CD4-positive, alpha-beta memory T cell (primary cell): ENCODE measurements around the gene TMEM131. TPM values are rescaled to one million over a fixed set of nuclear protein-coding genes. Genes with fewer than 3 reads are reported as not detected.
"Not testable (repeated sequence)": the region's sequence is repeated elsewhere in the genome, so short reads cannot be mapped to it uniquely, and the experiment has no call there.

Experiments used
- CTCF ChIA-PET: fragments of 350-600 bp; sonication (Branson Sonifier 250); formaldehyde crosslinking; loops from one replicate; lab custom pipeline; 2021; ENCODE audit warnings: inconsistent platforms; ENCODE audit not compliant: partially characterized antibody; lab: Charles Lee
- POLR2A ChIA-PET: fragments of 350-600 bp; sonication (Branson Sonifier 250); formaldehyde crosslinking; loops from one replicate; lab custom pipeline; 2021; ENCODE audit not compliant: partially characterized antibody; lab: Charles Lee
- DNase-seq, 5 donors: peaks; one replicate each; pipeline versions ENCODE4 v3.0.0 to v3.0.0-alpha.2; 2020 to 2022; ENCODE audit warnings: mixed read lengths in 1 of 5
- H3K27ac ChIP-seq: one replicate; pipeline ENCODE4 v1.7.0; 2013; ENCODE audit warnings: low read depth, low read length
- H3K27me3 ChIP-seq: 2 replicates; pipeline ENCODE4 v1.7.0; 2013; ENCODE audit warnings: mild to moderate bottlenecking, low read length, moderate library complexity; ENCODE audit not compliant: insufficient read depth
- H3K36me3 ChIP-seq: 2 replicates; pipeline ENCODE4 v1.7.0; 2013; ENCODE audit warnings: mild to moderate bottlenecking, low read length, moderate library complexity; ENCODE audit not compliant: insufficient read depth
- H3K4me1 ChIP-seq: 2 replicates; pipeline ENCODE4 v1.7.0; 2013; ENCODE audit warnings: mild to moderate bottlenecking, low read length, moderate library complexity; ENCODE audit not compliant: insufficient read depth
- H3K4me3 ChIP-seq, 2 donors: one replicate each; pipeline ENCODE4 v1.7.0; 2013; ENCODE audit warnings: low read length in 2 of 2, mild to moderate bottlenecking in 1 of 2
- H3K9me3 ChIP-seq, 2 donors: one replicate each; pipeline ENCODE4 v1.7.0; 2013; ENCODE audit warnings: low read length in 2 of 2, control low read depth in 1 of 2; ENCODE audit not compliant: control insufficient read depth in 1 of 2
- H3K27ac Mint-ChIP-seq, 7 donors: one replicate each; pipeline ENCODE4 v1.8.0; 2020 to 2021; ENCODE audit warnings: mixed read lengths in 7 of 7, mild to moderate bottlenecking in 6 of 7, inconsistent platforms in 3 of 7, moderate library complexity in 3 of 7
- H3K27me3 Mint-ChIP-seq, 2 donors: one replicate each; pipeline ENCODE4 v1.8.0; 2020 to 2021; ENCODE audit warnings: mixed read lengths in 2 of 2
- H3K36me3 Mint-ChIP-seq, 2 donors: one replicate each; pipeline ENCODE4 v1.8.0; 2020 to 2021; ENCODE audit warnings: mixed read lengths in 2 of 2, inconsistent platforms in 1 of 2, mild to moderate bottlenecking in 1 of 2
- H3K4me1 Mint-ChIP-seq, 4 donors: one replicate each; pipeline ENCODE4 v1.8.0; 2020 to 2021; ENCODE audit warnings: mixed read lengths in 4 of 4, mild to moderate bottlenecking in 1 of 4
- H3K4me3 Mint-ChIP-seq, 8 donors: one replicate each; pipeline ENCODE4 v1.8.0; 2020 to 2021; ENCODE audit warnings: mixed read lengths in 8 of 8, mild to moderate bottlenecking in 7 of 8, moderate library complexity in 6 of 8, inconsistent platforms in 3 of 8
- H3K9me3 Mint-ChIP-seq, 8 donors: one replicate each; pipeline ENCODE4 v1.8.0; 2020 to 2021; ENCODE audit warnings: mixed read lengths in 8 of 8, mild to moderate bottlenecking in 5 of 8, inconsistent platforms in 3 of 8, moderate library complexity in 1 of 8
- intact Hi-C: fragments of 100-400 bp; cut with micrococcal nuclease; formaldehyde crosslinking; loops from one replicate; pipeline ENCODE4 v1.15.1; 2023
- polyA plus RNA-seq, 2 donors: library from polyadenylated mRNA; unstranded; fragments of 300-500 nt; fragmentation: Illumina TruSeq; gene quantifications; one replicate each; pipeline ENCODE4 v1.2.3, GENCODE V29; 2021
- total RNA-seq, 2 experiments: library from RNA; stranded (reverse); gene quantifications; one replicate each; pipeline ENCODE4 v1.2.3, GENCODE V29; 2021

Gene TMEM131
- total and polyA plus RNA-seq, 4 experiments from 2014 or later = 6.3 to 47.6 (median 31.4) TPM

DNA sequence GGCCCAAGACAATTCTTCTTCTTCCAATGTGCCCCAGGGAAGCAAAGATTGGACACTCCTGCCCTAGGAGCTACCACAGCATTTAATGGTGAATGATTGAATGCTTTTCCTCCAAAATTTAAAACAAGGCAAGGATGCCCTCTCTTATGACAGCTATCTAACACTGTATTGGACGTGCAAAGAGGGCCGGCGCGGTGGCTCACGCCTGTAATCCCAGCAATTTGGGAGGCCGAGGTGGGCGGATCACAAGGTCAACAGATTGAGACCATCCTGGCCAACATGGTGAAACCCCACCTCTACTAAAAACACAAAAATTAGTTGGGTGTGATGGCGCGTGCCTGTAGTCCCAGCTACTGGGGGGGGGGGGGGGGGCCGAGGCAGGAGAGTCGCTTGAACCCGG, 149.0 kb downstream of the TMEM131 start:
- H3K27ac Mint-ChIP-seq = not testable (repeated sequence)

GRCh38 chr2:97845818-97846217, 149.9 kb downstream of the TMEM131 start:
- Mint-ChIP-seq H3K36me3 (peaks cover 18 to 19% of the 10 kb centered on the region in 2 donors), H3K4me3 (no peak overlapping the region), H3K4me1 (peaks cover 9 to 37% (median 24%) of the 10 kb centered on the region in 4 donors), H3K27me3 (no peaks in the 10 kb centered on the region), H3K9me3 (no peaks in the 10 kb centered on the region), H3K27ac (peak overlapping the region in 1 of 7 donors; percentile 52)
- no peaks in the 10 kb centered on the region for H3K9me3 ChIP-seq
- intact Hi-C loops = no loop called here
- H3K27me3 ChIP-seq = no peaks in the 10 kb centered on the region
- no peak overlapping the region for H3K27ac ChIP-seq
- H3K36me3 ChIP-seq = peaks cover 4% of the 10 kb centered on the region
- ChIA-PET POLR2A (interaction anchor here (1.1 kb wide), 1 partner anchor 10 kb away, joined by 3 read pairs; no protein-coding TSS in a partner anchor), CTCF (no interaction called here)
- peaks cover 8% of the 10 kb centered on the region for H3K4me1 ChIP-seq
- H3K4me3 ChIP-seq = no peak overlapping the region
- no peak for DNase-seq

More for the DNA sequence above, 149.0 kb downstream of the TMEM131 start:
- peaks cover 11 to 13% of the 10 kb centered on the region in 2 donors for H3K36me3 Mint-ChIP-seq
- POLR2A ChIA-PET = interaction anchor here (0.5 to 1.1 kb wide), 2 partner anchors 9 to 29 kb away, joined by 3 read pairs; no protein-coding TSS in a partner anchor
- H3K27me3 Mint-ChIP-seq, H3K4me3 ChIP-seq, CTCF ChIA-PET, H3K36me3 ChIP-seq, intact Hi-C loops, H3K27ac ChIP-seq, H3K27me3 ChIP-seq, H3K9me3 ChIP-seq, H3K9me3 Mint-ChIP-seq, DNase-seq, H3K4me3 Mint-ChIP-seq: not testable (repeated sequence)
- H3K4me1 Mint-ChIP-seq = peaks cover 18 to 46% (median 32%) of the 10 kb centered on the region in 4 donors
- peaks cover 17% of the 10 kb centered on the region for H3K4me1 ChIP-seq

GRCh38 chr2:97845133-97845532, 150.6 kb downstream of the TMEM131 start:
- DNase-seq = no peak
- Histone ChIP-seq H3K27me3 (no peaks in the 10 kb centered on the region), H3K4me3 (no peak overlapping the region), H3K9me3 (no peaks in the 10 kb centered on the region), H3K27ac (no peak overlapping the region), H3K36me3 (peaks cover 8% of the 10 kb centered on the region), H3K4me1 (peaks cover 1% of the 10 kb centered on the region)
- Mint-ChIP-seq H3K36me3 (peaks cover 25% of the 10 kb centered on the region in 2 donors), H3K4me3 (no peak overlapping the region), H3K27me3 (no peaks in the 10 kb centered on the region), H3K4me1 (peaks cover 8 to 30% (median 19%) of the 10 kb centered on the region in 4 donors), H3K9me3 (no peaks in the 10 kb centered on the region), H3K27ac (no peak overlapping the region)
- POLR2A ChIA-PET = no interaction called here
- CTCF ChIA-PET = no interaction called here
- intact Hi-C loops = no loop called here

DNA sequence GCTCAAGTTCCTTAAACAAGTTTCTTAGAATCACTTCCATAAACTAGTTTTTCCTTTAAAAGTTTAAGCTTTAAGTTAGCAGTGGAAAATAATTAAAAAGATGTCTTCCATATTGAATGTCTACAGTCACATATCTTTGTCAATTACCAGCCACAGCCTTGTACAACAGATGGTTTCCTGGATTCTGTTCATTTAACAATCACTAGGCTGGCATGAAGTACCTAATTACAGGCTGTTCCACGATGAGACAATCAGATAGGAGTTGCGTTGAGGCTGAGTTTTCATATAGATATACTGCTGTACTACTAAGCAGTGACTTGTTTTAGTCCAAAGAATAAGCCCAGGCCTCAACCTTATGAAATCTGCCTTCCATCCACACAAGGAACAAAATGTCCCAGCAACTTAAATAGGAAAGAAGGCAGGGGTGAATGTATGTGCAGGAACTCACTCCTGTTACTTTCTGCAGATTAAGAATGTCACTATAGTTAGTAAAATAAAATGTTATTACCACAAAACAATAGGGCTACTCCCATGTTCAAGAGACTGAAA, 151.4 kb downstream of the TMEM131 start:
- no peak for DNase-seq
- no peak overlapping the region for H3K4me3 ChIP-seq
- ChIA-PET POLR2A (no interaction called here), CTCF (no interaction called here)
- H3K4me3 Mint-ChIP-seq = no peak overlapping the region
- H3K27me3 ChIP-seq = no peaks in the 10 kb centered on the region
- H3K36me3 ChIP-seq = peaks cover 8% of the 10 kb centered on the region
- H3K36me3 Mint-ChIP-seq = peaks cover 32 to 33% of the 10 kb centered on the region in 2 donors
- H3K27me3 Mint-ChIP-seq = no peaks in the 10 kb centered on the region
- no peaks in the 10 kb centered on the region for H3K4me1 ChIP-seq
- peaks cover 5 to 25% (median 15%) of the 10 kb centered on the region in 4 donors for H3K4me1 Mint-ChIP-seq
- no peaks in the 10 kb centered on the region for H3K9me3 Mint-ChIP-seq
- H3K9me3 ChIP-seq = no peaks in the 10 kb centered on the region
- no peak overlapping the region for H3K27ac ChIP-seq
- H3K27ac Mint-ChIP-seq = no peak overlapping the region
- intact Hi-C loops = no loop called here

DNA sequence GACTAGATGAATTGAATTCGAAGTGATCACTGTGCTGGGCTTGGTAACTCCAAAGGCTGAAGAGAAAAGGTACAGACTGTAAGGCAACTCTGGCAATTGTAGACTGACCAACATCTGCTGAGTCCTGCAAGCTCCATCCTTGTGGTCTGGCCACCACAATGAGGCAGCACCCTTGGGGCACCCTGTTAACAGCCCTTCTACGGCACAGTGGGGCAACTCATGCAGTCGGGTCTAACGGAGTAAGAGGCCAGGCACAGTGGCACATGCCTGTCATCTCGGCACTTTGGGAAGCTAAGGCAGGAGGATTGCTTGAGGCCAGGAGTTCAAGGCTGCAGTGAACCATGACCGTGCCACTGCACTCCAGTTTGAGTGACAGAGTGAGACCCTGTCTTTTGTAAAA, 155.6 kb downstream of the TMEM131 start:
- H3K27me3 Mint-ChIP-seq = no peaks in the 10 kb centered on the region
- no peak overlapping the region for H3K4me3 Mint-ChIP-seq
- ChIA-PET POLR2A (no interaction called here), CTCF (no interaction called here)
- peaks cover 45 to 53% of the 10 kb centered on the region in 2 donors for H3K36me3 Mint-ChIP-seq
- H3K9me3 Mint-ChIP-seq = no peaks in the 10 kb centered on the region
- intact Hi-C loops = no loop called here
- Histone ChIP-seq H3K36me3 (peaks cover 8% of the 10 kb centered on the region), H3K27me3 (no peaks in the 10 kb centered on the region), H3K27ac (no peak overlapping the region), H3K4me1 (no peaks in the 10 kb centered on the region), H3K9me3 (no peaks in the 10 kb centered on the region), H3K4me3 (no peak overlapping the region)
- H3K4me1 Mint-ChIP-seq = peaks cover 5 to 14% (median 7%) of the 10 kb centered on the region in 4 donors
- no peak for DNase-seq
- no peak overlapping the region for H3K27ac Mint-ChIP-seq

DNA sequence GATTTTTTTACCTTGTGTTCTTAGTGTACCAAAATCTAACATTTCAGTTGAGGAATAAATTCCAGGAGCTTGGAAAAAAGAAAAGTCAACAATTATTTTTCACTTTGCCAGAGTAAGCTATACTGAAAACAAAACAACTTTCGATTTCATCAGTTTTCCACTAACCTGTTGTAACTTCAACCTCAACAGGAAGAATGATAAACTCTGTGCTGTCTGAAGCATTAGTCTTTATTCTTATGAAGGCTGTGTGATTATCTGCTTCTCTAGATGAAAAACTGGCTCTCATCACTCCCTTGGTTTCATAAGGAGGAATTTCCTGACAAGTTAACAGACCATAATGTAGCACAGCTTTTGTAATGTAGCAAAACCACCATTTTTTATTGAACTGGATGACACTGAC, 161.1 kb downstream of the TMEM131 start:
- intact Hi-C loops = no loop called here
- Mint-ChIP-seq H3K27me3 (no peaks in the 10 kb centered on the region), H3K36me3 (peaks cover 36 to 47% of the 10 kb centered on the region in 2 donors), H3K27ac (peak overlapping the region in 4 of 7 donors; percentile 42 to 69 (median 54)), H3K4me1 (peaks cover 11 to 15% (median 12%) of the 10 kb centered on the region in 4 donors), H3K9me3 (no peaks in the 10 kb centered on the region), H3K4me3 (peak overlapping the region in 1 of 8 donors; percentile 34)
- Histone ChIP-seq H3K9me3 (no peaks in the 10 kb centered on the region), H3K36me3 (peaks cover 8% of the 10 kb centered on the region), H3K27me3 (no peaks in the 10 kb centered on the region), H3K27ac (no peak overlapping the region), H3K4me3 (no peak overlapping the region), H3K4me1 (peaks cover 9% of the 10 kb centered on the region)
- DNase-seq = peak in 1 of 5 donors; percentile 1
- POLR2A ChIA-PET = interaction anchor here (0.6 kb wide), 1 partner anchor 36 kb away, joined by 3 read pairs; no protein-coding TSS in a partner anchor
- CTCF ChIA-PET = interaction anchor here (1.0 kb wide), 1 partner anchor 28 kb away, joined by 4 read pairs; no protein-coding TSS in a partner anchor

DNA sequence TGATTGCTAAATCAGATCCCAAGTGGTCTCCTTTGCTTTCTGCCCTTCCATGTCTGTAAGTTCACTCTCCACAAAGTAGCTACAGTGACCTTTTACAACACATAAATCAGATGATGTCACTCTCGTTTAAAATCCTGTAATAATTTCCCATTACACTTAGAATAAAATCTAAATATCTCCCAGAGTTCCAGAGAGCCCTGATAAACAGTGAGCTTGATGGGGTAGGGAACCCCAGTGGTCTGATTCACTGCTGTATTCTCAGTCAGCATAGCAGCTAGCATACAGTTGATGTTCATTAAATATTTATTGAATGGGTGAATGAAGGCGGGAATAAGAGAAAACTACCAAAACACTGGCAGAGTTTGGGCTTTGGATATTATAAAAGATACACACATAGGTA, 164.6 kb downstream of the TMEM131 start:
- Mint-ChIP-seq H3K4me3 (no peak overlapping the region), H3K27me3 (no peaks in the 10 kb centered on the region), H3K27ac (peak overlapping the region in 3 of 7 donors; percentile 8 to 44 (median 36)), H3K4me1 (peaks cover 13 to 20% (median 16%) of the 10 kb centered on the region in 4 donors), H3K9me3 (no peaks in the 10 kb centered on the region), H3K36me3 (peaks cover 32 to 51% of the 10 kb centered on the region in 2 donors)
- Histone ChIP-seq H3K27me3 (no peaks in the 10 kb centered on the region), H3K4me3 (no peak overlapping the region), H3K36me3 (peaks cover 8% of the 10 kb centered on the region), H3K27ac (no peak overlapping the region), H3K4me1 (peaks cover 9% of the 10 kb centered on the region), H3K9me3 (no peaks in the 10 kb centered on the region)
- intact Hi-C loops = no loop called here
- DNase-seq = no peak
- POLR2A ChIA-PET = no interaction called here
- CTCF ChIA-PET = interaction anchor here (0.9 to 1.8 kb wide), 2 partner anchors 24 to 25 kb away, joined by 3 to 5 read pairs; no protein-coding TSS in a partner anchor
